IMR-90 (cell line): ENCODE measurements around the gene GPX1.

Experiments used
- CEBPB ChIP-seq: IDR thresholded peaks from 2 replicates; pipeline ENCODE4 v1.6.1; 2012; ENCODE audit warnings: low read depth, low read length, improper control_type of control experiment
- CTCF ChIP-seq: conservative IDR thresholded peaks from 2 replicates; pipeline ENCODE4 v1.5.1; 2012; ENCODE audit warnings: mild to moderate bottlenecking, low read depth, low read length, improper control_type of control experiment
- MXI1 ChIP-seq: IDR thresholded peaks from 2 replicates; pipeline ENCODE4 v1.6.1; 2012; ENCODE audit warnings: low read depth, mild to moderate bottlenecking, low read length, moderate library complexity, borderline replicate concordance
- POLR2A ChIP-seq: IDR thresholded peaks from 2 replicates; pipeline ENCODE4 v1.6.1; 2012; ENCODE audit warnings: mild to moderate bottlenecking, low read depth, low read length
- RAD21 ChIP-seq: IDR thresholded peaks from 2 replicates; pipeline ENCODE4 v1.6.1; 2012; ENCODE audit warnings: low read length, improper control_type of control experiment
- RCOR1 ChIP-seq: IDR thresholded peaks from 2 replicates; pipeline ENCODE4 v1.6.1; 2012; ENCODE audit warnings: mild to moderate bottlenecking, low read length, improper control_type of control experiment; ENCODE audit not compliant: insufficient replicate concordance
- RFX5 ChIP-seq: IDR thresholded peaks from 2 replicates; pipeline ENCODE4 v1.8.0; 2012; ENCODE audit warnings: low read depth, mild to moderate bottlenecking, low read length, moderate library complexity
- SMC3 ChIP-seq: fragments of 150-350 bp; IDR thresholded peaks from 2 replicates; pipeline ENCODE4 v1.6.1; 2016; ENCODE audit warnings: low read depth, mild to moderate bottlenecking, antibody characterized with exemption, low read length, moderate library complexity
- USF2 ChIP-seq: fragments of 150-350 bp; IDR thresholded peaks from 2 replicates; pipeline ENCODE4 v1.6.1; 2017; ENCODE audit warnings: mild to moderate bottlenecking, antibody characterized with exemption, low read length, low read depth

DNA sequence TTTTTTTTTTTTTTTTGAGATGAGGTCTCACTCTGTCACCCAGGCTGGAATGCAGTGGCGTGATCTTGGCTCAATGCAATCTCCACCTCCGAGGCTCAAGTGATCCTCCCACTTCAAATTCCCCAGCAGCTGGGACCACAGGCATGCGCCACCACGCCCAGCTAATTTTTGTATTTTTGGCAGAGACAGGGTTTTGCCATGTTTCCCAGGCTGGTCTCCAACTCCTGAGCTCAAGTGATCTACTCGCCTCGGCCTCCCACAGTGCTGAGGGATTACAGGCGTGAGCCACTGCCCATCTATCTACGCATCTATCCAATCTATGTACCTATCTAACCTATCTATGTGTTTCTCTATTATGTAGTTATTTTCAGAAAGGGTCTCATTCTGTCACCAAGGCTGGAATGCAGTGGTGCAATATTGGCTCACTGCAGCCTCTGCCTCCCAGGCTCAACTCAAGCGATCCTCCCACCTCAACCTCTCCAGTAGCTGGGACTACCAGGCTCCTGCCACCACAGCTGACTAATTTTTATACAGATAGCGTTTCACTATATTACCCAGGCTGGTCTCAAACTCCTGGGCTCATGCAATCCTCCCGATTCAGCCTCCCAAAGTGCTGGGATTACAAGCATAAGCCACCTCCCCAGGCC is 20.2 kb upstream of the GPX1 start:
- TF ChIP-seq POLR2A = no peak
- TF ChIP-seq SMC3 = no peak
- no peak for TF ChIP-seq CTCF
- TF ChIP-seq MXI1 = no peak
- no peak for TF ChIP-seq USF2
- no peak for TF ChIP-seq RCOR1
- peak; percentile 26; the same call in 1 of the 2 replicates for TF ChIP-seq CEBPB
- TF ChIP-seq RFX5 = no peak
- no peak for TF ChIP-seq RAD21
